GM19023 (cell line): Measurements from ENCODE around the gene ALDH16A1.

Source experiments
- ATAC-seq: cut with Tn5 transposase; IDR thresholded peaks from one replicate; pipeline ENCODE4 v1.9.1; 2021; ENCODE audit warnings: mild to moderate bottlenecking, moderate library complexity; ENCODE audit not compliant: unreplicated experiment

Gene ALDH16A1

GRCh38 chr19:49423071-49423984, 29.7 kb upstream of the ALDH16A1 start, which contains the start of gene PTH2:
Gene PTH2, minus strand, starts transcription at chr19:49423441. Its CDS starts 102 bp downstream, at chr19:49423339.
- no peak for ATAC-seq

- ATAC-seq = no peak
Measured at GRCh38 chr19:49423985-49424303, 29.1 kb upstream of the ALDH16A1 start.

GRCh38 chr19:49425178-49425577, 27.8 kb upstream of the ALDH16A1 start, which contains the start of gene GFY:
Gene GFY, plus strand, starts transcription at chr19:49425388. Its CDS starts 1,043 bp downstream, at chr19:49426431.
- no peak for ATAC-seq

GRCh38 chr19:49425922-49426592, 27.0 kb upstream of the ALDH16A1 start:
- no peak for ATAC-seq

GRCh38 chr19:49427339-49427738, 25.7 kb upstream of the ALDH16A1 start:
- ATAC-seq = no peak

GRCh38 chr19:49427855-49428546, 25.0 kb upstream of the ALDH16A1 start:
- no peak for ATAC-seq

- ATAC-seq = no peak
Measured at GRCh38 chr19:49428547-49429451, 24.2 kb upstream of the ALDH16A1 start.

- no peak for ATAC-seq
Measured at GRCh38 chr19:49430172-49430677, 22.8 kb upstream of the ALDH16A1 start.

- ATAC-seq = no peak
Measured at GRCh38 chr19:49430678-49431329, 22.2 kb upstream of the ALDH16A1 start.

- ATAC-seq = no peak
Measured at GRCh38 chr19:49431330-49431749, 21.7 kb upstream of the ALDH16A1 start.

GRCh38 chr19:49432141-49433073, 20.6 kb upstream of the ALDH16A1 start:
- no peak for ATAC-seq

GRCh38 chr19:49433240-49433901, 19.7 kb upstream of the ALDH16A1 start:
- no peak for ATAC-seq

GRCh38 chr19:49434907-49435583, 18.0 kb upstream of the ALDH16A1 start:
- ATAC-seq = no peak

GRCh38 chr19:49435670-49436069, 17.4 kb upstream of the ALDH16A1 start:
- ATAC-seq = no peak

GRCh38 chr19:49436381-49437017, 16.5 kb upstream of the ALDH16A1 start:
- no peak for ATAC-seq

GRCh38 chr19:49437231-49437630, 15.8 kb upstream of the ALDH16A1 start:
- no peak for ATAC-seq

- ATAC-seq = no peak
Measured at GRCh38 chr19:49438261-49438660, 14.8 kb upstream of the ALDH16A1 start.
